G401 (cell line): ENCODE results near the gene PTH1R. TPM values are rescaled to one million over a fixed set of nuclear protein-coding genes. Genes with fewer than 3 reads are reported as not detected.

ENCODE experiments used
- DNase-seq: peaks from one replicate; pipeline ENCODE4 v3.0.0-alpha.2; 2015; ENCODE audit warnings: low spot score
- in situ Hi-C: cut with HindIII; loops from 2 replicates; pipeline ENCODE4 v1.10.0; 2016; ENCODE audit warnings: low sequenced_read_pairs, mixed read lengths
- total RNA-seq: library from RNA; depleted of rRNA; stranded (reverse); fragments of >200 nt; shearing (Covaris generic); gene quantifications from 2 replicates; pipeline ENCODE4 v1.2.3, GENCODE V29; 2014

PTH1R gene
- total RNA-seq, 1 experiment from 2014 or later, result 14.8 TPM

DNA sequence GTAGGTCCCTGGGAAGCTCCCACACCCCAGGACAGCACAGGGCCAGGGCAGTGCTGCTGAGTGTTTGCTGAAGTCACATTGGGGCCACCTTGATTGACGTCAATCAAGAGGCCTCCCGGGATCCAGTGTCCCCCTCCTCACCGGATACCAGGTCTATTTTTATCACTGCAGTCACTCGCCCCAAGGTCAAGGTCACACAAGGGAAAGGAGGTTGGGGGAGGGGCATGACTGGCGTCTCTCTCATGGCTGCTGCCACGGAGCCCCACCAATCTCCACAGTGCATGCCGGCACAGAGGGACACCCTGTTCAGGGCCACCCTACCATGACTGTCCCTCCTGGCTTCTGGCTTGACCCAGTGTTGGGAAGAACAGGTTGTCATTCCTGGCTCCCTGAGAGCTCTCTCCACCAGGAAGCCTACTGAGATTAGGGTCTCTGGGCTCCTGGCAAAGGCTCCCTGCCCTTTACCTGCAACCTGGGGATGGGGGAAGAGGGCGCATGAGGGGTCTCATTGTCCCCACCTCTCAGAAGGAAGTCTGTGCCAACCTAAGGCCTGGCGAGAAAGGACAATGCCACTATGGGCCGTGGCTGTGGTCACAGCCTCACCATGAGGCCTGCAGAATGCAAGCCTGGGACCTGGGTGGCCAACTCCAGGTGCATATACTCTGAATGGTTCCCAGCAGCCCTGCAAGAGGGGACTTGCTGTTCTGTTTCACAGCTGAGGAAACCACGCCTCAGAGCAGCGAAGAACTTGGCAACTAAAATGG is 15.7 kb upstream of the PTH1R start:
- no peak for DNase-seq
- in situ Hi-C loops, result no loop called here

DNA sequence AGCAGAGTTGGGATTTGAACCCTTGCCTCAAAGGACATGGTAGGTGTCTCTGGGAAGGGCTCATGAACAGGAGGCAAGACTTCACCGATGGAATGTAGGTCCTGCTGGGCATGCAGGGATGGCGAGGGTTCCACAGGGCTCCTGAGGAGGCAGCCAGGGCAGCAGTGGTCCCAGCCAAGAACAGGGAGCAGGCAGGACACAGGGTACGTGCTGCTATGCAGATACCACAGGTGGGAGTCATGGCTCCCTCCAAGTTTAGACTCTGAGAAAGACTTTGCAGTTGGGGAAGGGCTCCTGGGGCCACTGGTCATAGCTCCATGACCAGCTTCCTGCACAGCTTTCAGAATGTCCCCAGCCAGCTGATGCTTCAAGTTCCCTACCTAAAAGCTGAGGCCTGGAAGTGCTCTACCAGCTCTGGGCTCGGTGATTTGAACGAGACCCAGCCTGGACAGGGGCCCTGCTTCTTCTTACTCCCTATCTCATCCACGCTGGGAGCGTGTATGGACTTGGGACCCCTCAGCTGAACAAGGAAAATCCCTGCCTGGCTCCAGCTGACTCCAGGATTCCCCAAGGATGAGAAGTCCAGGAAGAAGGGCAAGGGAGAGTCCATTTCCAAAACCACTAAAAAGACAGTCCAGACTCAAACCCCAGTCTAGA is 15.0 kb upstream of the PTH1R start:
- in situ Hi-C loops, result no loop called here
- DNase-seq, result no peak

DNA sequence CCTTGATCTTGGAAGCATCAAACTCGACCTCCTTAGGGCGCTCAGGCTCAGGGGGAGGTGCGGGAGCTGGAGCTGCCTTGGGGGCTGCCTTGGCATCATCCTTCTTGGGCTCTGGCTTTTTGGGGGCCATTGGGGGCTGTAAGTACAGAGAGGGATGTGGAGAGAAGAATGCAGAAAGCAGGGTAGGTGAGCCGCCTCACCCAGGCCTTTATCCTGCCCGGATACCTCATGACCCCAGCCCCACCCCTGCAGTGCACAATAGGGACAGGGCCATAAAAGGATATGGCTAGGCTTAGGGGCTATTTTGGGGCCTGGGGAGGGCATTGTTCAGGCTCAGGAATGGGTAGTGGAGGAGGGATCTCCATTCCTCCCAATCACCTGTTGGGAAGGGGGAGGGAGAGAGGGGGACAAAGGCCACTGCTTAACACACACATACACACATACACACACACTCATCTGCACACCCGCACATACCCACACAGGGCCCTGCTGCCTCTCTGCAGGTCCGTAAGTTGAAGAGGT is 14.2 kb upstream of the PTH1R start, which contains the start of gene MYL3:
MYL3 (minus strand) TSS at position 184 of the 522 bp plus-strand sequence; CDS start at position 130, 54 bp downstream.
- in situ Hi-C loops, result no loop called here
- DNase-seq, result no peak

DNA sequence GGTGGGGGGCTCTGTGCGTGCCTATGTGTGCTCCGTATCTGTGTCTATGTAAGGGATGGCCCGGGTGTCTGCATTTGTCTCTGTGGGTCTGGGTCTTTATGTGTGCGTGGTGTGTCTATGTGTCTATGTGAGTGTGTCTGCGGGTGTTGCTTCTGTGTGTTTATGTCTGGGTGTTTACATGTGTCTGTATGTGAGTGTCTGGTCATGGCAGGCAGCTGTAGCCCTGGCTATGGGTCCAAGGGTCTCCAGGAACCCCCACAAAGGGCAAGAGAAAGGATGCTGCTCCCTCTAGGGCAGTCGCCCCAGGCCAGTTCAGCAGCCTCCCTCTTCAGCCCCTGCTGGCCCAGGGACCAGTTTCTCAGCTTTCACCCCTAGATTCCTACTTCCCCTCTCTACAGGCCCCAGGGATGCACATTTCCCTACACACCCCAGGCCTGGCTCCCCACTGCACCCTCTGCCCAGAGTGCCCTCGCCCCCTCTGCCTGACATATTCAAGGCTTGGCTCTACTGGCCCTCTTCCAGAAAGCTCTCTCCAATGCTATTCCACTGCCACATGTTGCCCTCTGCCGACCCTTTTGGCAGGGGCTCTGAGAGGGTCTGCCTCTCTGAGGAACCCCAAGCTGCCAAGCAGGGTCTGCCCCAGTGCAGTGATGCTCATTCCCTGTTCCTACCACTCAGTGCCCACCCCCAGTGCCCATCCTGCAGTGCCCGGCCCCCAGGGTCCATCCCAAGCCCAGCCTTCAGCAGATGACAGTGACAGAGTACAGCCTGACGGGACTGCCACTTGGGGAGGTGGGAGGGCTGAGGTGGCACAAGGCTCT is 13.2 kb upstream of the PTH1R start:
- DNase-seq, result no peak
- in situ Hi-C loops, result no loop called here

DNA sequence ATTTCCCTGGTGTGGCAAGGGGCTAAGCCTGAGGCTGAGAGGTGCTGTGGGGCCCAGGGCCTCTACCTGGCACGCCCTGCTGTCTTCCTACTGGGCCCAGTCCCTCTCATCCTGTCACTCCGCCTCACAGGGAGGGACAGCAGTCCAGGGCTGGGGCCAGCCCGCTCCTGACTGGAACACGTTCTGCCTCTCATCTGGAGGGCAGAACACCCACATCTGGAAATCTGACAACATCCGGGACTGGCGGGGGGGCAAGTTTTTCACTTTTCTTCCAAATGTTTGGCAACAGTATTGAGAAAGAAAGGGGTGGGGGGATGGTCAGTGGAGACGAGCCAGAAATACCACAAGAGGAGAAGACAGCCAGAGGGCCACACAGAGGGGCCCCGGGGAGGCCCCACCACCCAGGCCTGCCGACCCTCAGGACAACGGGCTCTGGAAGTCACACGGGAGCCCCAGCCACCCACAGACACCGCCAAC is 12.5 kb upstream of the PTH1R start:
- DNase-seq, result no peak
- in situ Hi-C loops, result no loop called here

DNA sequence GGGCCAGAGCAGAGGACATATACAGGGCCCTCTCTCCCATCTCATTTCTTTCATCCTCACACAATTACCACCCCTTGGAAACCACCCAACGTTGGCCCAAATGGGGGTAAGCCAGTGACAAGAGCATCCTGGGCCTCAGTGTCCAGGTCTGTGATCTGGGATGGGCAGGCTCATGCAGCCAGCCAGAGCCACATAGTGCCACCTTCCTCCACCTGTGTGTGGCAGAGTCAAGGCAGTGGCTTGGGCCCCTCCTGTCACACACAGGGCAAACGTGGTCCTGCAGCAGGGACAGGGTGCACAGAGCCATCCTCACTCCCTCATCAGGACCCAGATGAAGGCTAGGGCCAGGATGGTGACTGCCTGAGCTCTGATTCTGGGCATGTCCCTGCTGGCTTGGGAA is 12.0 kb upstream of the PTH1R start:
- in situ Hi-C loops, result no loop called here
- DNase-seq, result no peak

DNA sequence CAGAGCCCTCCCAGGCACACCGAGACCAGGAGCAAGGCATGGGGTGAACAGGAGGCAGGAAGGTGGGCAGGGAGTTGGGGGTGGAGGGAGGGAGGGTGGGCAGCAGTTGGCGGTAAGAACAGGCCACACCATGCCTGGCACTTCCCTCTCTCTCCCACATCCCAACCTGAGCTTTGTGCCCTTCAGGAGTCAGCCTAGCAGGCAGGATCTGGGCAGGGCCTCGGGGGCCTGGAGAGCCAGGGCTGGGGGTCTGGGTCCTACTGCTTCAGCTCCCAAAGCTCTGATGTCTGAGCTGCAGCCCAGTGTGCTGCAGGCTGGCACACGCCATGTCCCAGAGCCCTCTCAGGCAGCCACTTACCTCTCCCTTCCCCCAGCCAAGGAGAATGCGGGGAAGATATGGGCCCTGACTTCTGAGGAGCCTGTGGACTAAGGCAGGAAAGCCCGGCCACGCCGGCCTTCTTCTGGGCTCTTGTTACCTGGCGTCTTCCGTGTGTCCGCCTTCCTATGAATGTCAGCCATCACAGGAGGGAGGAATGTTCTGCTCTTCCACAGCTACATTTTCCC is 11.4 kb upstream of the PTH1R start:
- in situ Hi-C loops, result no loop called here
- no peak for DNase-seq

DNA sequence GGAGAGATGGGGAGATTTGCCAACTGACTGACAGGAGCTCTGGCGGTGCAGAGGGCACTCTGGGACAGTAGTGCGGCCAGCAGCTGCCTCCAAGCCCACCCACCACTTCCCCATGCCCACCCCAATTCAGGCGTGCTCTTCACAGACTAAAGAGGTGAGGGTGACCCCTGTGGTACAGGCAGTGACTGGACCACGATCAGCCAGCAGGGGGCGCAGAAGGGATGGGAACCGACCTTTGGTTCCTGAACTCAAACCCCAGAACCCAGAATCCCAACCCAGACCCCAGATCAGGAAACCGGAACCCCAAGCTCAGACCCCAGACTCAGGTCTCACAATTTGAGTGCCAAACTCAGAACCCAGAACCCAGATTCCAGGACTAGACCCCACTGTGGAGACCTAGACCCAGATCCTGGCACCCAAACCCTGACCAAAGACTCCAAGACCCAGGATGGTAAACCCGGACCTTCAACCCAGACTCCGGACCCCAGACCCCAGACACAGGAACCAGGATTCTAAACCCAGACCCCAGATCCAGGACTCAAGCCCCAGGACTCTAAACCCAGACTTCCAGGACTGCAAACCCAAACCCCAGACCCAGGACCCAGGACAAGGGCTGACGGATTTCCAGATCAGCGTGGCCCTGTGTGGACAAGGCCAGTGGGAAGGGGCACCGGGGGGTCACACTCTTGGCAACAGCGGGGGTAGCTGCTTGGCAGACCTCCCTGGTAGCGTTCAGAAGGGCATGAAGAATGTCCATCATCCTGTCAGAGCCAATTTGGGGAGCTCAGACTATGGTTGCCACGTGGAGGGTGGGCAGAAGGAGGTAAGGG is 10.6 kb upstream of the PTH1R start:
- in situ Hi-C loops, result no loop called here
- peak; percentile 72 for DNase-seq

DNA sequence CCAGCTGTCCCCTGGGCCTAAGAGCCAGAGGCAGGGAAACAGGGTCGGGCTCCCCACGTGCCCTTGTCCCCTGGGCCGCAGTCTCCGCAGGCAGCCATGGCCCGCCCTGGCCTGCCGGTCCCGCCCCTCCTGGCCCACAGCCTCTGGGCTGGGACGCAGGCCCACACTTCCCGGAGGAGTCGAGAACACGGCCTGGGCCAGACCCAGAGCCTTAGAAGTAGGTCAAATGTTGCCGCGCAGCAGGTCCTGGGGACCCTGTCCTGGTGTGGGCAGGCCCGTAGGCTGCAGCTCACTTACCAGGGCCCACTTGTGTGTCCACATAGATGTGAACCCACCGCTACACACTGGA is 10.0 kb upstream of the PTH1R start:
- peak; percentile 67 for DNase-seq
- in situ Hi-C loops, result no loop called here

DNA sequence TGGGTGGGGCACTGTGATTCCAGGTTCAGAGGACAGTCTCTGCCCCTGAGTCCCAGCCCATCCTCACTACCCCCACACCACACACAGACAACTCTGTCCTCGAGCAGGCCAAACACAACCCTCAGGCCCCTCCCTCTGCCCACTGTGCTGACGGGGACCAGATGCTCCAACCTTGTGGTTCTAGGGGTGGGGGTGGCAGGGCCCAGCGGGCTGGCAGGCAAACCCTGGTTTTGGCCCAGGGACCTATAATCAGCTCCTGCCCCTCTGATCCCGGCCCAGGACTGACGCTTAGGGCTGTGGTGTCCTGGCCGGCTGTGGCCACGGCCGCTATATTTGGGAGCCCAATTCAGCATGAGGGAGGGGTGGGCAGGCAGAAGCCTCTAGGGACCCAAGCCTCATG is 9.2 kb upstream of the PTH1R start:
- in situ Hi-C loops, result no loop called here

DNA sequence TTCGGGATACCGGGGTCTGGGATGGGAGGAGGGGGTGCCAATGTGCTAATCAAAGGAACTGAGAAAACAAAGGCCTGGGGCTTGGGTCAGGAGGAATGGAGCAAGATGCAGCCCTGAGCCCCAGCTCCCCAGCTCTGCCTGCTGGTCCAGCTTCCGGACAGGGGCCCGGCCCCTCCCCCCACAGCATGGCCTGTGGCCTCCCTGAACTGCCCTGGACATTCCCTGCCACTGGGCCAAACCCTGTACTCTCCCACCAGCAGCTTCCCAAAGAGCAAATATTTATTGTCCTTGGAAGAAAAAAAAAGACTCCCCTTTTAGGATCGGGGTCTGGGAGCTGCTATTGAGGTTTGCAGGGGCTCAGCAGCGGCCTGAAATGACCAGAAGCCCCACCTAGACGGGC is 8.6 kb upstream of the PTH1R start:
- in situ Hi-C loops, result no loop called here
- DNase-seq, result no peak

More for the DNA sequence above, 9.2 kb upstream of the PTH1R start:
- DNase-seq, result no peak

DNA sequence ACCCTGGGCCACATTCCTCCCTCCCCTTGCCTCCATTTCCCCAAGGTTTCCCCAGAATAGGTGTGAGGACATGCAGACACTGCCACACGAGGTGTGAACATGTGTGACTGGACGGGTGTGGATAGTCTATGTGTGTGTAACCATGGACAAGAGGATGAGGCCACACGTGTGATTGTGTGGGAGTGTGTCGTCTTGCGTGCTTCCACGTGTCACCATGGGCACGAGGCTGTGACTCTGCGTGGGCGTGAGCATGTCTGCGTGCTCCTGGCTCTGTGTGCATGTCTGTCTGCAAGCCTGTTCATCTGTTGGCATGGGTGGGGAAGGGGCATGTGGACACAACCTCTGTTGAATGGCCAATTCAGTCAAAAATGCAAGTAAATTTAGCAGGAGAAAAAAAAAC is 8.1 kb upstream of the PTH1R start:
- in situ Hi-C loops, result no loop called here
- DNase-seq, result no peak

DNA sequence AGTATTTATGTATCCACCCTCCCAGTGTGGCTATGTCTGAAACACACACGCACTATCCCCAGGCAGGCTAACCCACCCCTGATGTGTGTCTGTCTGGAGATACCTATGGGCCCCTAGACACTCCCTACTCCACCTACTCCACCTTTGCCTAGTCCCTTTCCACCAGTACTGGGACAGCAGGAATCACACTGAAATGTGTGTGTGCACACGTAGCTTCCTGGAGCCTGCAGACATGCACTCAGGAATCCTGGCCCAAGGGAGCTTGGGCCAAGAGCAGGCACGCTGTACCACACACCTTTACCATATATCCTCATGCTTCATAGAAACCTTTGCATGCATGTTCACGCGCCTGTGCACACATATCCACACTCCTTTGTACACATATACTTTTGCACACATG is 6.9 kb upstream of the PTH1R start:
- no peak for DNase-seq
- in situ Hi-C loops, result no loop called here

DNA sequence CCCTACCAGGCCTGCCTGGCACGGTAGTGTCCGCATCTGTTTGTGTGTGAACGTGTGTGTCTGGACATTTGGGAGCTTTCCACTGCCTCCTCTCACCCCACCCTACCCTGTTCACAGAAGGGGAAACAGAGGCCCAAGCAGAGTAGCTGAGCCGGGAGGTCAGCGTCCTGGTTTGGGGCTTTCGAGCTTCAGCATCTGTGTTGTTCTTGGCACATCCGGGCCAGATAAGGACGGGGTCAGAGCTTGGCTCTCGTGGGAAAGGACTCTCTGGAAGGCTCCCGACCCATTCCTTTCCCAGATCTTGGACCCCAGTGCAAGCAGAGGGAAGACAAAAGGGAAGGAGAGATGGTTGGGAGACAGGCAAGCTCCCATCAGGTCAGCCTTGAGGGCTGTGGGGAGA is 6.3 kb upstream of the PTH1R start:
- in situ Hi-C loops, result no loop called here
- no peak for DNase-seq

DNA sequence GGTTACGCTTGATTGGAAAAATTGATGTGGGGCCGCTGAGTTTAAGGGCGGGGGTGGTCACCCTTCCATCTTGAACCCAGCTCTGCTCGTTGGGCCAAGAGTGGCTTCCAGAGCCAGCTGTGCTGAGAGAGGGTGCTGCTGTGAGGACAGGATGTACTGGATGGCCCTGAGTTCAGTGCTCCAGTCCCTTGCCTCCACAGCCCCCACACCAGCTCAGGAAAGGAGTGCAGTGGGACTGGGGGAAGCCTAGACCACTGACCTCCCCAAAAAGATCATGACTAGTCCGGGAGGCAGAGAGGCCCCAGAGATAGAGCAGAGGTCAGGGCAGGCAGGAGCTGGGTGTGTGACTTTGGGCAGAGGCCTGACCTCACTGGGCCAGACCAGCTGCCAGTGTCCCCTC is 4.0 kb upstream of the PTH1R start:
- in situ Hi-C loops, result no loop called here
- no peak for DNase-seq

DNA sequence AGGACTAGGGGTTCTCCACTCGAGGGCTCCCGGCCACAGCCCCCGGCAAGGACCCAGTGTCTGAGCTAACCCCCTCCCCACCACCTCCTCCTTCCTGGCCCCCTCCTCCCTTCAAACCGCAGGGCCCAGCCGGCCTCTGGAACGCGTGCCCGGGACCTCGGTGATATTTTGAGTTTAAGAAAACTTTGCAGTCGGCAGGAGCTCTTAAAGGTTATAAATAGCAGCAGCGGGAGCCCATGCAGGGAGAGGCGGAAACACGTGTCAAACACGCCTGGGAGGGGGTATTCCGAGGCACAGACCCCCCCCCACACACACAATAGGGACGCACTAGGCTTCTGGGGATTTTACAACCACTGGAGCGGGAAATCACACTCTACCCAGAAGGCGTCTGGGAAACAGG is 3.1 kb upstream of the PTH1R start:
- in situ Hi-C loops, result no loop called here
- no peak for DNase-seq

DNA sequence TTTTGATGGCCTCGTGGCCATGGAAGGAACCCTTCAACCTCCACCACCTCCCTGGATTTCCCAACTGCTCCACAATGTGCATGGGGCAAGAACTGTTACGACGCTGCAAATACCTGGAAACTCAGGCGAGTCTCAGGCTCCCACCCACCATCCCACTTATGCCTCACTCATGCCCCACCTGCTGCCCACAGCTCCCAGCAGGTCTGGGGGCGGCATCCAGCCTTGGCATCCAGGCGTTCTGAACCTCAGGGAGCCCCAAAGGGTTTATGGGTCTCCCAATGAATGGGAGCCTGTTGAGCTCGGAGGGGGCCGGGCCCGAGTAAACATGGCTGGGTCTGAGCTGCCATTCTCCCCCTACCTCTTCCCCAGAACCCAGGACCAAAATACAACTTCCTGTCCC is 2.0 kb upstream of the PTH1R start:
- in situ Hi-C loops, result no loop called here
- no peak for DNase-seq

DNA sequence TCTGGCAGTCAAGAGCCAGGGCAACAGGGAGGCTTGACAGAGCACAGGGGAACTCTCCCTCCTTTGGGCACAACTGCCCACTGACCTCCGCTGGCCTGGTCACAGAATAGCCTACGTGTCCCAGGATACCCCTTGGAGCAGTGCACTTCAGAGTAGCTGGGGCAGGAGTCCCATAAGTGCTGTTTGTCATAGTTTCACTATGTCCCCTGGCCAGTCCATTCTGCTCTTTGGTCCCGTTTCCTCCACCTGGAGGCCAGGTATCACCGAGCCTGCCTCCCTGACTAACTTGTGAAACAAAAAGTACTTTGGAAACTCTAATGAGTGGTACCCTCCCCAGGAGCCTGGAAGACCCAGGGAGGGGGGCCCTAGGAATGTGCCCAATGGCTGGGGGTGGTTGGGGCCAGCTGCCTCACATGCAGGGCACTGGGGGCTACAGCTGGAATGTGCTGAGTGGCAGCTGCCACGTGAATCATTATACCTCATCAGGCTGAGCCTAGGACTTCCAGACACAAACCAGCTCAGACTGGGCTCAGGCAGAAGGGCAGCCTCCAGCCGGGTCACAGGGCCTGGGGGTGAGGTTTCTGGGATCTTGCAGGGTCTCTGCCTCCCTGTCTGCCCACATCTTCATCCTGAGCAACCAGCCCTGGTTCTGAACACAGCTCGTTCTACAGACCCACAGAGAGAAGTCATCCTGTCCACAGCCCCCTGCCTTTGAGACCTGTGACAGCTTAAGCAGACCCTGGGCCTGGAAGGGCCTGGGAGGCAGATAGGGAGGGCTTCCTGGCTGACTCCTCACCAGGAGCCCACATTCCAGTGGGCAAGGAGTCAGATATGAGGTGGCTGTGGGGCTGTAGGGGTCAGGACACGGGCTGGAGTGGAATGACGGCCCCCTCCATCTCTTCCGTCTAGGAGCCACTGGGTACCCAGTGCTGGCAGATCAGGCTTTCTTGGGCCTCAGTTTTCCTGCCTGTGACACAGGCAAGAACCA is 914 bp upstream of the PTH1R start:
- no peak for DNase-seq
- in situ Hi-C loops, result no loop called here
